Spinal cord (tissue), 10 donors: ENCODE data around the gene ZNF488. TPM values are rescaled to one million over a fixed set of nuclear protein-coding genes. Genes with fewer than 3 reads are reported as not detected.

Source experiments
- DNase-seq, 6 donors: peaks; one replicate each; pipeline versions ENCODE4 v3.0.0 to v3.0.0-alpha.2; 2013 to 2015; ENCODE audit warnings: low spot score in 6 of 6, low read depth in 4 of 6
- H3K27ac ChIP-seq: one replicate; pipeline ENCODE4 v1.5.1; 2013; ENCODE audit warnings: low read depth, low read length, control low read depth
- H3K27me3 ChIP-seq: one replicate; pipeline ENCODE4 v1.6.1; 2013; ENCODE audit warnings: low read length; ENCODE audit not compliant: control insufficient read depth, insufficient read depth
- H3K36me3 ChIP-seq: one replicate; pipeline ENCODE4 v1.6.1; 2013; ENCODE audit warnings: low read length; ENCODE audit not compliant: control insufficient read depth, insufficient read depth
- H3K4me1 ChIP-seq: one replicate; pipeline ENCODE4 v1.6.1; 2013; ENCODE audit warnings: low read length; ENCODE audit not compliant: control insufficient read depth, insufficient read depth
- H3K4me3 ChIP-seq: one replicate; pipeline ENCODE4 v1.5.1; 2013; ENCODE audit warnings: low read depth, low read length, control low read depth
- H3K9me3 ChIP-seq: one replicate; pipeline ENCODE4 v1.6.1; 2013; ENCODE audit warnings: low read length; ENCODE audit not compliant: control insufficient read depth, insufficient read depth
- WGBS: methylation state at CpG from one replicate; pipeline ENCODE4 v1.1.5; 2013; ENCODE audit warnings: missing lambda C conversion rate; ENCODE audit not compliant: insufficient coverage; 5-methylcytosine and 5-hydroxymethylcytosine counted together
- polyA plus RNA-seq, 2 donors: library from polyadenylated mRNA; unstranded; fragments of 120-200 nt; gene quantifications; one replicate each; pipeline ENCODE4 v1.2.1, GENCODE V29; 2013; ENCODE audit not compliant: insufficient read length in 2 of 2
- total RNA-seq, 2 donors: library from RNA; depleted of rRNA in 1 of 2; stranded (reverse); fragments of 120-200 nt in 1 of 2; fragments of >200 nt in 1 of 2; gene quantifications; one replicate each; pipeline versions ENCODE4 v1.2.3 to v1.2.4, GENCODE V29; 2013 to 2014
- donor health status: healthy.

Gene ZNF488
- total and polyA plus RNA-seq, 4 donors = 4.5 to 39.6 (median 20.3) TPM

- Histone ChIP-seq H3K36me3 (peaks cover 13% of the 10 kb centered on the region), H3K9me3 (no peaks in the 10 kb centered on the region), H3K4me3 (no peak overlapping the region), H3K27ac (no peak overlapping the region), H3K27me3 (no peaks in the 10 kb centered on the region), H3K4me1 (peaks cover 18% of the 10 kb centered on the region)
- DNase-seq = no peak
- 68% methylated on average over 8 of the region's 9 CpGs for WGBS
Observed at GRCh38 chr10:47369251-47369894, 14.7 kb downstream of the ZNF488 start.

GRCh38 chr10:47368431-47369180 is 15.5 kb downstream of the ZNF488 start:
- Histone ChIP-seq H3K36me3 (peaks cover 13% of the 10 kb centered on the region), H3K4me3 (no peak overlapping the region), H3K4me1 (peaks cover 18% of the 10 kb centered on the region), H3K9me3 (no peaks in the 10 kb centered on the region), H3K27me3 (no peaks in the 10 kb centered on the region), H3K27ac (no peak overlapping the region)
- 87% methylated on average over 24 of the region's 24 CpGs for WGBS
- no peak for DNase-seq

- H3K4me1 ChIP-seq = peaks cover 16% of the 10 kb centered on the region
- H3K27me3 ChIP-seq = no peaks in the 10 kb centered on the region
- H3K36me3 ChIP-seq = peaks cover 13% of the 10 kb centered on the region
- no peak overlapping the region for H3K4me3 ChIP-seq
- WGBS = 82% methylated on average over 11 of the region's 11 CpGs
- H3K9me3 ChIP-seq = no peaks in the 10 kb centered on the region
- DNase-seq = no peak
- no peak overlapping the region for H3K27ac ChIP-seq
Observed at GRCh38 chr10:47367646-47368045, 16.4 kb downstream of the ZNF488 start.

- no peak for DNase-seq
- Histone ChIP-seq H3K27ac (no peak overlapping the region), H3K36me3 (peaks cover 13% of the 10 kb centered on the region), H3K9me3 (no peaks in the 10 kb centered on the region), H3K4me3 (no peak overlapping the region), H3K4me1 (peaks cover 15% of the 10 kb centered on the region), H3K27me3 (no peaks in the 10 kb centered on the region)
- 94% methylated on average over 6 of the region's 8 CpGs for WGBS
Observed at GRCh38 chr10:47366731-47367460, 17.2 kb downstream of the ZNF488 start.

GRCh38 chr10:47366181-47366631 is 17.9 kb downstream of the ZNF488 start:
- no peaks in the 10 kb centered on the region for H3K9me3 ChIP-seq
- peaks cover 15% of the 10 kb centered on the region for H3K4me1 ChIP-seq
- no peak overlapping the region for H3K27ac ChIP-seq
- DNase-seq = no peak
- no peak overlapping the region for H3K4me3 ChIP-seq
- peaks cover 13% of the 10 kb centered on the region for H3K36me3 ChIP-seq
- WGBS = 63% methylated on average over 3 of the region's 5 CpGs
- H3K27me3 ChIP-seq = no peaks in the 10 kb centered on the region

- Histone ChIP-seq H3K27ac (no peak overlapping the region), H3K9me3 (no peaks in the 10 kb centered on the region), H3K4me3 (no peak overlapping the region), H3K27me3 (no peaks in the 10 kb centered on the region), H3K36me3 (peaks cover 13% of the 10 kb centered on the region), H3K4me1 (peaks cover 15% of the 10 kb centered on the region)
- DNase-seq = peak in 2 of 6 donors; percentile 56 to 57
- 76% methylated on average over 9 of the region's 9 CpGs for WGBS
Observed at GRCh38 chr10:47365431-47366180, 18.5 kb downstream of the ZNF488 start.

- Histone ChIP-seq H3K27ac (no peak overlapping the region), H3K4me1 (peaks cover 15% of the 10 kb centered on the region), H3K9me3 (no peaks in the 10 kb centered on the region), H3K27me3 (no peaks in the 10 kb centered on the region), H3K36me3 (peaks cover 13% of the 10 kb centered on the region), H3K4me3 (no peak overlapping the region)
- WGBS = 90% methylated on average over 6 of the region's 6 CpGs
- no peak for DNase-seq
Observed at GRCh38 chr10:47364911-47365310, 19.2 kb downstream of the ZNF488 start.

GRCh38 chr10:47364366-47364765 is 19.7 kb downstream of the ZNF488 start:
- Histone ChIP-seq H3K4me1 (peaks cover 15% of the 10 kb centered on the region), H3K27ac (no peak overlapping the region), H3K27me3 (no peaks in the 10 kb centered on the region), H3K9me3 (no peaks in the 10 kb centered on the region), H3K36me3 (peaks cover 13% of the 10 kb centered on the region), H3K4me3 (no peak overlapping the region)
- DNase-seq = no peak
- WGBS = 71% methylated on average over 3 of the region's 4 CpGs

- Histone ChIP-seq H3K4me1 (peaks cover 15% of the 10 kb centered on the region), H3K27me3 (no peaks in the 10 kb centered on the region), H3K4me3 (no peak overlapping the region), H3K36me3 (peaks cover 13% of the 10 kb centered on the region), H3K27ac (no peak overlapping the region), H3K9me3 (no peaks in the 10 kb centered on the region)
- DNase-seq = no peak
- no CpG with 5 or more reads among the region's 3 CpGs for WGBS
Observed at GRCh38 chr10:47363781-47364180, 20.3 kb downstream of the ZNF488 start.
